Measurements from ENCODE around the gene CXCL16. TPM values are rescaled to one million over a fixed set of nuclear protein-coding genes. Genes with fewer than 3 reads are reported as not detected.

Gene CXCL16
- total and polyA plus RNA-seq, 2 of the 13 experiments (the other 11 are each of a cell fraction or from before 2014, with no cell fraction given), result 9.4 to 101 TPM

DNA sequence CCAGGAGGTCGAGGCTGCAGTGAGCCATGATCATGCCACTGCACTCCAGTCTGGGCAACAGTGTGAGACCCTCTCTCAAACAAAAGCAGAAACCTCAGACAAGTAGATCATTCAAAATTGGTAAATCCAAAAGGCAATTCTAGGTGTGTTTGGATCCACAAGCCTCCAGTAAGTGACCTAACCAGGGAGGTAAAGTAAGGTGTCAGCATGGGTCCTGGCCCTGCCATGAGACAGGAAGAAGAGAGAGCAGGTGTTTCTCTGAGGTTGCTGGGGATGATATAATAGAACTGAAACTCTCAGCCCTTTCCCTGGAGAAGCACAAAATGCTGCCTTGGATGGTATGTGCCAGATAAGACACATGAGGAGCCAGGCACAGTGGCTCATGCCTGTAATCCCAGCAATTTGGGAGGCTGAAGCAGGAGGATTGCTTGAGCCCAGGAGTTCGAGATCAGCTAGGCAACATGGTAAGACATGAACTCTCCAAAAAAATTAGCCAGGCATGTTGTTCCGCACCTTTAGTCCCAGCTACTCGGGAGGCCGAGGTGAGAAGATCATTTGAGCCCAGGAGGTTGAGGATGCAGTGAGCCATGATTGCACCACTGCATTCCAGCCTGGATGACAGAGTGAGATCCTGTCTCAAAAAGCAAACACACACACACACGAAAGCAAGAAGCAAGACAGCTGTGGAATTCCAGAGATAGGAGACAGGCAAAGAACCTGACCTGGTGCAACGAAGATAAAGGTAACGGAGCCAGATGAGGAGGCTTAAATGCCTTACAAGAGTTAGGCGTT lies 38.4 kb upstream of the CXCL16 start (continued):
- TF ChIP-seq NRL (CRISPR knock-in tag; IDR thresholded peaks at IDR 0.05; ENCODE audit: borderline replicate concordance) (no peak), U2AF2 (IDR thresholded peaks at IDR 0.05; ENCODE audit: low read depth, low read length) (no peak), FOXM1 (CRISPR knock-in tag; IDR thresholded peaks at IDR 0.05) (no peak), POLR2AphosphoS5 (IDR thresholded peaks at IDR 0.05; ENCODE audit: low read depth, low read length) (no peak; the same call in 1 of the 2 replicates), MIER3 (CRISPR knock-in tag; IDR thresholded peaks at IDR 0.05; ENCODE audit: borderline replicate concordance) (peak; percentile 78; the same call in 1 of the 2 replicates), ZNF552 (CRISPR knock-in tag; IDR thresholded peaks at IDR 0.05; ENCODE audit: borderline replicate concordance) (no peak), ZNF484 (CRISPR knock-in tag; IDR thresholded peaks at IDR 0.05; ENCODE audit: borderline replicate concordance, low read depth) (no peak), HNF4A (CRISPR knock-in tag; IDR thresholded peaks at IDR 0.05) (peak; percentile 75), ZNF343 (CRISPR knock-in tag; IDR thresholded peaks at IDR 0.05) (no peak; the same call in 1 of the 2 replicates), TP53 (CRISPR knock-in tag; conservative IDR thresholded peaks at IDR 0.05) (no peak), MZF1 (CRISPR knock-in tag; IDR thresholded peaks at IDR 0.05; ENCODE audit: borderline replicate concordance) (0 out of 2 replicates have a peak, but pooled peaks have one; percentile 60), SALL1 (CRISPR knock-in tag; IDR thresholded peaks at IDR 0.05) (peak; percentile 93)
- TF ChIP-seq, protein P1, sequence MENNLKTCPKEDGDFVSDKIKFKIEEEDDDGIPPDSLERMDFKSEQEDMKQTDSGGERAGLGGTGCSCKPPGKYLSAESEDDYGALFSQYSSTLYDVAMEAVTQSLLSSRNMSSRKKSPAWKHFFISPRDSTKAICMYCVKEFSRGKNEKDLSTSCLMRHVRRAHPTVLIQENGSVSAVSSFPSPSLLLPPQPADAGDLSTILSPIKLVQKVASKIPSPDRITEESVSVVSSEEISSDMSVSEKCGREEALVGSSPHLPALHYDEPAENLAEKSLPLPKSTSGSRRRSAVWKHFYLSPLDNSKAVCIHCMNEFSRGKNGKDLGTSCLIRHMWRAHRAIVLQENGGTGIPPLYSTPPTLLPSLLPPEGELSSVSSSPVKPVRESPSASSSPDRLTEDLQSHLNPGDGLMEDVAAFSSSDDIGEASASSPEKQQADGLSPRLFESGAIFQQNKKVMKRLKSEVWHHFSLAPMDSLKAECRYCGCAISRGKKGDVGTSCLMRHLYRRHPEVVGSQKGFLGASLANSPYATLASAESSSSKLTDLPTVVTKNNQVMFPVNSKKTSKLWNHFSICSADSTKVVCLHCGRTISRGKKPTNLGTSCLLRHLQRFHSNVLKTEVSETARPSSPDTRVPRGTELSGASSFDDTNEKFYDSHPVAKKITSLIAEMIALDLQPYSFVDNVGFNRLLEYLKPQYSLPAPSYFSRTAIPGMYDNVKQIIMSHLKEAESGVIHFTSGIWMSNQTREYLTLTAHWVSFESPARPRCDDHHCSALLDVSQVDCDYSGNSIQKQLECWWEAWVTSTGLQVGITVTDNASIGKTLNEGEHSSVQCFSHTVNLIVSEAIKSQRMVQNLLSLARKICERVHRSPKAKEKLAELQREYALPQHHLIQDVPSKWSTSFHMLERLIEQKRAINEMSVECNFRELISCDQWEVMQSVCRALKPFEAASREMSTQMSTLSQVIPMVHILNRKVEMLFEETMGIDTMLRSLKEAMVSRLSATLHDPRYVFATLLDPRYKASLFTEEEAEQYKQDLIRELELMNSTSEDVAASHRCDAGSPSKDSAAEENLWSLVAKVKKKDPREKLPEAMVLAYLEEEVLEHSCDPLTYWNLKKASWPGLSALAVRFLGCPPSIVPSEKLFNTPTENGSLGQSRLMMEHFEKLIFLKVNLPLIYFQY (CRISPR knock-in tag; IDR thresholded peaks at IDR 0.05; ENCODE audit: borderline replicate concordance), result peak; percentile 29; the same call in 1 of the 2 replicates
- TF ChIP-seq, protein P2, sequence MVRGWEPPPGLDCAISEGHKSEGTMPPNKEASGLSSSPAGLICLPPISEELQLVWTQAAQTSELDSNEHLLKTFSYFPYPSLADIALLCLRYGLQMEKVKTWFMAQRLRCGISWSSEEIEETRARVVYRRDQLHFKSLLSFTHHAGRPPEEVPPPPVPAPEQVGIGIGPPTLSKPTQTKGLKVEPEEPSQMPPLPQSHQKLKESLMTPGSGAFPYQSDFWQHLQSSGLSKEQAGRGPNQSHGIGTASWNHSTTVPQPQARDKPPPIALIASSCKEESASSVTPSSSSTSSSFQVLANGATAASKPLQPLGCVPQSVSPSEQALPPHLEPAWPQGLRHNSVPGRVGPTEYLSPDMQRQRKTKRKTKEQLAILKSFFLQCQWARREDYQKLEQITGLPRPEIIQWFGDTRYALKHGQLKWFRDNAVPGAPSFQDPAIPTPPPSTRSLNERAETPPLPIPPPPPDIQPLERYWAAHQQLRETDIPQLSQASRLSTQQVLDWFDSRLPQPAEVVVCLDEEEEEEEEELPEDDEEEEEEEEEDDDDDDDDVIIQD (CRISPR knock-in tag; IDR thresholded peaks at IDR 0.05; ENCODE audit: low read depth), result peak; percentile 49; the same call in 1 of the 2 replicates
- TF ChIP-seq, protein P3, sequence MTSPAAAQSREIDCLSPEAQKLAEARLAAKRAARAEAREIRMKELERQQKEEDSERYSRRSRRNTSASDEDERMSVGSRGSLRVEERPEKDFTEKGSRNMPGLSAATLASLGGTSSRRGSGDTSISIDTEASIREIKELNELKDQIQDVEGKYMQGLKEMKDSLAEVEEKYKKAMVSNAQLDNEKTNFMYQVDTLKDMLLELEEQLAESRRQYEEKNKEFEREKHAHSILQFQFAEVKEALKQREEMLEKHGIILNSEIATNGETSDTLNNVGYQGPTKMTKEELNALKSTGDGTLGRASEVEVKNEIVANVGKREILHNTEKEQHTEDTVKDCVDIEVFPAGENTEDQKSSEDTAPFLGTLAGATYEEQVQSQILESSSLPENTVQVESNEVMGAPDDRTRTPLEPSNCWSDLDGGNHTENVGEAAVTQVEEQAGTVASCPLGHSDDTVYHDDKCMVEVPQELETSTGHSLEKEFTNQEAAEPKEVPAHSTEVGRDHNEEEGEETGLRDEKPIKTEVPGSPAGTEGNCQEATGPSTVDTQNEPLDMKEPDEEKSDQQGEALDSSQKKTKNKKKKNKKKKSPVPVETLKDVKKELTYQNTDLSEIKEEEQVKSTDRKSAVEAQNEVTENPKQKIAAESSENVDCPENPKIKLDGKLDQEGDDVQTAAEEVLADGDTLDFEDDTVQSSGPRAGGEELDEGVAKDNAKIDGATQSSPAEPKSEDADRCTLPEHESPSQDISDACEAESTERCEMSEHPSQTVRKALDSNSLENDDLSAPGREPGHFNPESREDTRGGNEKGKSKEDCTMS (CRISPR knock-in tag; conservative IDR thresholded peaks at IDR 0.05), result no peak
- TF ChIP-seq, protein P4, sequence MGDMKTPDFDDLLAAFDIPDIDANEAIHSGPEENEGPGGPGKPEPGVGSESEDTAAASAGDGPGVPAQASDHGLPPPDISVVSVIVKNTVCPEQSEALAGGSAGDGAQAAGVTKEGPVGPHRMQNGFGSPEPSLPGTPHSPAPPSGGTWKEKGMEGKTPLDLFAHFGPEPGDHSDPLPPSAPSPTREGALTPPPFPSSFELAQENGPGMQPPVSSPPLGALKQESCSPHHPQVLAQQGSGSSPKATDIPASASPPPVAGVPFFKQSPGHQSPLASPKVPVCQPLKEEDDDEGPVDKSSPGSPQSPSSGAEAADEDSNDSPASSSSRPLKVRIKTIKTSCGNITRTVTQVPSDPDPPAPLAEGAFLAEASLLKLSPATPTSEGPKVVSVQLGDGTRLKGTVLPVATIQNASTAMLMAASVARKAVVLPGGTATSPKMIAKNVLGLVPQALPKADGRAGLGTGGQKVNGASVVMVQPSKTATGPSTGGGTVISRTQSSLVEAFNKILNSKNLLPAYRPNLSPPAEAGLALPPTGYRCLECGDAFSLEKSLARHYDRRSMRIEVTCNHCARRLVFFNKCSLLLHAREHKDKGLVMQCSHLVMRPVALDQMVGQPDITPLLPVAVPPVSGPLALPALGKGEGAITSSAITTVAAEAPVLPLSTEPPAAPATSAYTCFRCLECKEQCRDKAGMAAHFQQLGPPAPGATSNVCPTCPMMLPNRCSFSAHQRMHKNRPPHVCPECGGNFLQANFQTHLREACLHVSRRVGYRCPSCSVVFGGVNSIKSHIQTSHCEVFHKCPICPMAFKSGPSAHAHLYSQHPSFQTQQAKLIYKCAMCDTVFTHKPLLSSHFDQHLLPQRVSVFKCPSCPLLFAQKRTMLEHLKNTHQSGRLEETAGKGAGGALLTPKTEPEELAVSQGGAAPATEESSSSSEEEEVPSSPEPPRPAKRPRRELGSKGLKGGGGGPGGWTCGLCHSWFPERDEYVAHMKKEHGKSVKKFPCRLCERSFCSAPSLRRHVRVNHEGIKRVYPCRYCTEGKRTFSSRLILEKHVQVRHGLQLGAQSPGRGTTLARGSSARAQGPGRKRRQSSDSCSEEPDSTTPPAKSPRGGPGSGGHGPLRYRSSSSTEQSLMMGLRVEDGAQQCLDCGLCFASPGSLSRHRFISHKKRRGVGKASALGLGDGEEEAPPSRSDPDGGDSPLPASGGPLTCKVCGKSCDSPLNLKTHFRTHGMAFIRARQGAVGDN (CRISPR knock-in tag; IDR thresholded peaks at IDR 0.05), result peak; percentile 55; the same call in 1 of the 2 replicates

All from HepG2 (cell line).